HG03175 (cell line): Measurements from ENCODE around the gene MGARP.
"Not testable (repeated sequence)": the region's sequence is repeated elsewhere in the genome, so short reads cannot be mapped to it uniquely, and the experiment has no call there.

ENCODE experiments used
- ATAC-seq: cut with Tn5 transposase; IDR thresholded peaks from one replicate; pipeline ENCODE4 v1.9.1; 2021; ENCODE audit warnings: mild to moderate bottlenecking, moderate library complexity; ENCODE audit not compliant: unreplicated experiment

The MGARP gene

GRCh38 chr4:139279760-139280620, at the start of gene MGARP:
TSS of gene MGARP (minus strand) at chr4:139280225. CDS start at chr4:139280158, 67 bp downstream.
- ATAC-seq, result no peak

- ATAC-seq, result no peak
These were observed 49.7 kb upstream of the MGARP start for GRCh38 chr4:139329665-139330200.

DNA sequence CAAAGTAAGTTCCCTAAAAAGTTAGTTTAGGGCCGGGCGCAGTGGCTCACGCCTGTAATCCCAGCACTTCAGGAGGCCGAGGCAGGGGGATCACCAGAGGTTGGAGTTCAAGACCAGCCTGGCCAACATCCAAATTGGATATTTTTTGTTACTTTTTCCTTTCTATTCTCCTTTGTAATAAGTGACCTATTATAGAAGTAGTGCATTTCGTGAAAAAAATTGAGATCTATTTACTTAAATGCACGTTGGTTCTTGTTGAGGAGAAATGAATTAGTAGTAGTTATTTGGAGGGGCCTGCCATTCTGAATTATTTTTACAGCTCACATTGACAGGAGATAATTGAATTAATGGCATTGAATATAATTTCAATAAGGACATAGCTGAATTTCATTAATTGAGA, 44.6 kb upstream of the MGARP start:
- ATAC-seq, result no peak

GRCh38 chr4:139322541-139322940, 42.5 kb upstream of the MGARP start:
- ATAC-seq, result not testable (repeated sequence)

- not testable (repeated sequence) for ATAC-seq
These were observed 42.0 kb upstream of the MGARP start for GRCh38 chr4:139322070-139322469.

- ATAC-seq, result no peak
These were observed 39.5 kb upstream of the MGARP start for GRCh38 chr4:139319571-139319970.

DNA sequence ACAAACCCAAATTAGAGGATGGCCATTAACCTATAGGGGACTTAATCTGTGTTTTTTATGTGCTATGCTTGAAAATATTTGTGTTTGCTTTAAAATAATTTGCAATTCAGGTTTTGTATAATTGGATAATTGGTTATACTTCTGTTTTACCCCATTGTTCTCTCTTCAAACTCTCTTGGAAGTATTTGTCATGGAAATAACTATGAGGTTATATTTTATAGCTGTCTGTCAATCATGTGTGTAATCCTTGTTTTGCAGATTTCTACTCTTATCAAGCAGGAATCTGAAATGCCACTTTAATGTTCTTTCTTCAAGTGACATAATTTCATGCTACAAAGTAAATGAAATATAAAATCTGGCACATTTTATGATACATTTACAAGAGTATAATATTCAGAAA, 37.6 kb upstream of the MGARP start:
- no peak for ATAC-seq

DNA sequence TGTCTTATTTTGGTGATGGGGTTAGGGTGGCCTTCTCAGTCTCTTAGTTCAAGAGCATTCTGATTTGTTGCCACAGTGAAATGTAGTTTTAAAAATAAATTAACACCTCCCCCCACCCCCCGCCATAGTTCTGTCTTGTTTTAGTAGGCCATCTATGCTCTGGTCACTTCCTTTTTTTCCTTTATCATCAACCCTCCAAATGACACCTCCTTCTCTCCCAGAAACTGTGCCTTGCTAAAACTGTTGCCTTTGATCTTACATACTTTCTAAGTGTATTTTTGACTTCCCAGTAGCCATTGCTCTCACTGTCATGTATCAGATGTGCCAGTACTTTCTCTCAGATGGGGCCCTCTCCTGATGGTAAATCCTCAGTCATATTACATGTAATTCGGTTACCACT, 36.7 kb upstream of the MGARP start:
- ATAC-seq, result no peak

- peak; percentile 78 for ATAC-seq
These were observed 35.2 kb upstream of the MGARP start for GRCh38 chr4:139315221-139315675.

GRCh38 chr4:139314047-139314800, 34.2 kb upstream of the MGARP start:
- ATAC-seq, result no peak

- ATAC-seq, result not testable (repeated sequence)
These were observed 33.4 kb upstream of the MGARP start for GRCh38 chr4:139313414-139313813.

GRCh38 chr4:139312552-139313332, 32.7 kb upstream of the MGARP start:
- ATAC-seq, result no peak

DNA sequence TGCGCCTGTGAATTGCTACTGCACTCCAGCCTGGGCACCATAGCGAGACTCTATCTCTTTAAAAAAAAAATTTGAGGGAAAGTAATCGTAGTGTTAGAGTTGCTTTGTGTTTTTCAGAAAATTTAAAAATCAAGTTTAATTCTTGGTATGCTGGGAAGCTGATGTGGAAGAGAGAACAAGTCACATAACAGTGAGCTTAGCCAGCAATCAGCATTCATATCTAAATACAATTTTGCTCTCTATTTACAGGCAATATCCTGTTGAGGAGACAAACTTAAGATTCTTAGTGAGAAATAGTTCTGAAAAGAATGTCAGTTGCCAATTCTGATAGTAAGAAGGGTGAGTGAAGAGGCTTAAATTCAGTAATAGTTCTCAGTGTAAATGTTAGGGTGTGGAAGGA, 31.9 kb upstream of the MGARP start:
- ATAC-seq, result no peak

DNA sequence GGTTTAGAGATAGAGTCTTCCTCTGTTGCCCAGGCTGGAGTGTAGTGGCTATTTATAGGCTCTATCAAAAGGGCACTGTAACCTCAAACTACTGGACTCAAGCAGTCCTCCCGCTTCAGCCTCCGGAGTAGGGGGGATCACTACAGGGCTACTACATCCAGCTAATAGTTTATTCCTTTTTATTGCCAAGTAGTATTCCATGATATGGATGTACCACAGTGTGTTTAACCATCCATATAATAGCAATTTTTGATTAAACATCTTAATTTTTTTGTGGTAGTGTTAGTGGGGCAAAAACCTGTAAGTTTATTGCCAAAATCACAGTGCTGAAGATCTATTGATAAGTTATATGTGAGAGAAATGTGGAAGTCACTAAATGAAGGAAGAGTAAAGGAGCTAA, 24.9 kb upstream of the MGARP start:
- ATAC-seq, result no peak

GRCh38 chr4:139301821-139302611, 22.0 kb upstream of the MGARP start, which contains the start of gene NDUFC1:
TSS of gene NDUFC1 (minus strand) at chr4:139302477. CDS start at chr4:139295798, 6,679 bp downstream.
- peak; percentile 44 for ATAC-seq

DNA sequence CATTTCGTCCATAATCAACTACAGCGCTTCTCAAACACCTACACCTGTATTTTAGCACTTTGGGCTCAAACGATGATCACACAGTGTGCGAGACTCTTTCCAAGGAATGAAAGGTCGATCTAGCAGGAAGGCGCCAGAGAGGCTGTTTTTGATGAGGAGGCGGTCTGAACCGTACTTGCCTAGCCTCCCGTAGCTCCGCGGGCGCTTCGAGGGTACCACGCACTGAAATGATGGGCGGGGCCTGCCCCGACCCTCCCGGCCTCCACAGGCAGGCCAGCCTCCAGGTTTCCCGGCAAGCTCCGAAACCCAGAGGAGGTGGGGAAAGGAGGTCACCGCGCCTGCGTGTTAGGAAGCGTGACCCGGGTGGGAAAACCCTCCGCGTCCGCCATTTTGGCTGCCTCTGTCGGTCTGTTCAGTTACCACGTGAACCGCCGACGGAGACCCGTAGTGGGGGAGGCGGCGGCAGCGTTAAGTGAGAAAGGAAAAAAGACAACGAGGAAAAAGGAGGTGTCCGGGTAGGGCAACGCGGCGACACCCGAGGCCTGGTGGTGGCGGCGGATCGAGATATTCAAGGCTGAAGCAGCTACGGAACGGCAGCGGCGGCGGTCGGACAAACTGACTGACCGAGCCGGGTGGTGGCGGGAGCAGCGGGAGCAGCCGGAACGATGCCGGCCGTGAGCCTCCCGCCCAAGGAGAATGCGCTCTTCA, 21.2 kb upstream of the MGARP start, which contains the start of gene NAA15:
Gene NAA15, plus strand, starts transcription at position 393 of the 708 bp plus-strand sequence. Its CDS starts 273 bp downstream, at position 666.
- peak; percentile 80 for ATAC-seq

DNA sequence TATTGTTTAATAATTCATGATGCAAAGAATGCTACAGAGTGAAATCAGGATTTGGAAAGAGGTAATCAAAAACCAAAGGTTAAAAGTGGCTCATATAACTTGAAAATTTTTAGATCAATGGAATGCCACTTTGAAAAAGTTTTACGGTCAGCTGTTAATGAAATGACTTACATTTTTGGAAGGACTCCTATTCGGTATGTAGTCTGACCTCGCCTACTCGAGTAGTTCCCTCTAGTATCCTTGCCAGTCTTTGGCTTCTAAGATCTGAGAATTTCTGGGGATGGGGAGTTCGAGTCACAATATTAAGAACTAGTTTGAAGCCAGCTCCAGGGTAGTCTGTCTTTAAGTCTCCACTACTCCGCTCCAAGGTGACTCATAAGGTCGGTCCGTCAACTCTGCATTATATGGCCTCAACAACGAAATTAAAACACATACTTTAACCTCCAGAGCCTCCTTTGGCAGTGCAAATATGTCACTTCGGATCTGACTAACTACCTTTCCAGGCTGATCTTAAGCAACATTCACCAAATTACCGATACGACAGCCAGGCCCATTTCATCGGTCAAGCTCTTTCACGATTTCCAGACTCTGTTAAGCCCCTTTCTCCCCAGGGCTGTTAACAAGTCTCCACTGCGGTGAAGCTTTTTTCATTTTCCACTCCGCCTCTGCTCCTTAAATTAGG, 20.5 kb upstream of the MGARP start:
- ATAC-seq, result peak; percentile 15

DNA sequence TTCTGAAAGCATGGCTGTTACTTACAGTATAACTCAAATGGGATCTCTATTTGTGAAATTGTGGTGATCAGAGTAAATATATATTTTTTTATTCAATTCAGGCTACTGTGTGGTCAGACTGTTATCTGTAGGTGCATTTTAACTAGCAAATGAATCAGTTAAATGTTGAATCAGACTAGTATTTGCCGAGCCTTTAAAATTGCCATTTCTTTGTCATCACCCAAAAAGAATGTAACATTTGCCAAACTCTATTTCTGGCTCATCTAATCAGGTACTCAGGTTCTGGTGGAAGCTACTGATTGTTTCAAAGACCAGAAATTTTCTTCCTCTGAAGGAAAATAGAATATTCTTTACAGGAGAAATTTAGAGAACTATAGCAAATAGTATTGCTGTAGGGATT, 19.5 kb upstream of the MGARP start:
- no peak for ATAC-seq

DNA sequence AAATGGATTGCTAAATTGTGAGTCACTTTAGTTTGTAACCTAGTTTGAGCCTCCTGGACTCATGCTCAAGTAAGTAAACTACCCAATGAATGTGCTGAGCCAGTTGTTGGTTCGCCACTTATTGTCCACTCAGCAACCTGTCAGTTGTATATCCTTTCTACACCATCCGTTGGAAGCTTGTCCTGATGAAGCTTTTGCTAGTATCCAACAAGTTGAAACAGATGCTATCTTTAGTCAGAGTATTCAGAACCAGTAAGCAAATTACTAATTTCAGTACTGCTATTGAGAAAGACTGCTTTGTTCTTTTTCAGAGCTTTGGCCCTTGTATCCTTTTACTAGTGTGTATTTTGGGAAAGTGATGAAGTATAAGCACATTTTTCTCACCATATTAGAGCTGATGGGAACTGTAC, 17.0 kb upstream of the MGARP start:
- ATAC-seq, result no peak
